Tracheal epithelial cell (primary cell): ENCODE measurements around the gene HAUS1. TPM values are rescaled to one million over a fixed set of nuclear protein-coding genes. Genes with fewer than 3 reads are reported as not detected.

ENCODE experiments used
- total RNA-seq: library from RNA; depleted of rRNA; stranded (reverse); fragments of >200 nt; gene quantifications from 2 replicates; pipeline ENCODE4 v1.2.1, GENCODE V29; 2014

HAUS1 gene, protein sequence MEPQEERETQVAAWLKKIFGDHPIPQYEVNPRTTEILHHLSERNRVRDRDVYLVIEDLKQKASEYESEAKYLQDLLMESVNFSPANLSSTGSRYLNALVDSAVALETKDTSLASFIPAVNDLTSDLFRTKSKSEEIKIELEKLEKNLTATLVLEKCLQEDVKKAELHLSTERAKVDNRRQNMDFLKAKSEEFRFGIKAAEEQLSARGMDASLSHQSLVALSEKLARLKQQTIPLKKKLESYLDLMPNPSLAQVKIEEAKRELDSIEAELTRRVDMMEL
- total RNA-seq = 27.1 and 37.4 TPM in 2 replicates

DNA sequence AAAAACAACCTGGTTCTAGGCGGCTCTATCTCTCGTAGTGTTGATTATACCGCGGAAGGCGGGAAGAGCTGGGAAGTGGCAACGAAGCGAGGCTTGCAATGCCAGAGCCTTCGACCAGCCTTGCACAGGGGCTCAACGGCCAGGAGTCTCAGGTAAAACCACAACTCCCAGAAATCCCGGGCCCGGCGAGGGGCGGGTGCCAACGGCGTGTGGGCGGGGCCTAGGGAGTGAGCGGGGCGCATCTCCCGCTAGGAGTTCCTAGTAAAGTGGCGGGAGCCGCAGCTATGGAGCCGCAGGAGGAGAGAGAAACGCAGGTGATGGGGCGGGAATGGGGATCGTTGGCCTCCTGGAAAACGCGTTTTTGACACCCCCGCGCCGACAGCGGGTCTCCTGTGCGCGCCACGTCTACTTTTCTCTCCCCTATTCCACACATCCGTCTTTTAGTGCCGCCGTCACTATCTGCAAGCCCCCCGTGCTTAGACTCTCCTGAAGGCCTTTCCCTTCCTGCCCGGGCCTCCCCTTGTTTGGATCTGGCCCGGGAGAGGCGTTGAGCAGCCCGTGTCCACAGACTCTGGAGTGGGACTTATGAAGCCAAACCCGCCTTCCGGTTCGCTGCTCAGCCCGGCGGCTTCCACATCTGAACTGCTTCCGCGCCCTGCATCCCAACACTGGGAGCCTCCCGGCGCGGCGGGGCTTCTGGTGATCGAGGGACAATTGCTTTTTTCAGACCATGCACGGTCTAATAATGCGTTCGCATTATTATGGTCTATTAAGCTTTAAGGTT lies at the start of gene HAUS1:
HAUS1 (plus strand) TSS at position 258 of the 784 bp plus-strand sequence; CDS start at position 285, 27 bp downstream.

DNA sequence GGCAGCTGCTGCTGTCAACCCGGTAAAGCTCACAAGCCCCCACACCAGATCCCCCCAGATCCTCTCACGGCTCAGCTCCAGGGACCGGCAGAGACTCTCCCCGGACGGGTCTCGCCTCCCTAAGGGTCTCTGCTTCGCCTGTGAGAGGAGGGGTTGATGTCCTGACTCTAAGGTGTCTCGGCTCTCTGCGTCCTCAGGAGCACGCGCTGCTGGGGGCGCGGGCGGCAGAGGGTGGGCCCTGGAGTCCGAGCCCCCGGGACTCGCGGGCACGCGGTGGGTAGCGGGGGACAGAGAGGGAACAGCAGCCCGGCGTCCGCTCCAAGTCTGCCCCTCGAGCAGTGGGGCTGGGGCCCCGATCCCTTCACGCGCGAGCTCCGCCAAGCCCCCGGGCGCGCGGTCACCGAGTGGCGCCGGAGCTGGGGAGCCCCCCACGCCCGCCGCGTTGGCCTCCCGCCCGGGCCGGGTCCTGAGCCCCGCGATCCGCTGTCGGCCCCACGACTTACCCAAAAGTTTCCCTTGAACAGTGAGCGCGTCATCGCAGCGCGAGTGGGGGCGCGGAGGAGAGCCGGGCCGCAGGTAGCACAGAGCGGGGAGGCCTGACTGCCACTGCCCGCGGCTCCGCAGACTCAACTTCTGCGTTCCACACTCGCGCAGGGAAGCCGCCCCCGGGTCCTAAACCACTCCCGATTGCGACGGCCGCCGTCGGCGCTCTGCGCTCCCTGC lies 32.4 kb upstream of the HAUS1 start, which contains the start of gene PSTPIP2:
PSTPIP2 (minus strand) TSS at position 608 of the 723 bp plus-strand sequence; CDS start at position 536, 72 bp downstream.

DNA sequence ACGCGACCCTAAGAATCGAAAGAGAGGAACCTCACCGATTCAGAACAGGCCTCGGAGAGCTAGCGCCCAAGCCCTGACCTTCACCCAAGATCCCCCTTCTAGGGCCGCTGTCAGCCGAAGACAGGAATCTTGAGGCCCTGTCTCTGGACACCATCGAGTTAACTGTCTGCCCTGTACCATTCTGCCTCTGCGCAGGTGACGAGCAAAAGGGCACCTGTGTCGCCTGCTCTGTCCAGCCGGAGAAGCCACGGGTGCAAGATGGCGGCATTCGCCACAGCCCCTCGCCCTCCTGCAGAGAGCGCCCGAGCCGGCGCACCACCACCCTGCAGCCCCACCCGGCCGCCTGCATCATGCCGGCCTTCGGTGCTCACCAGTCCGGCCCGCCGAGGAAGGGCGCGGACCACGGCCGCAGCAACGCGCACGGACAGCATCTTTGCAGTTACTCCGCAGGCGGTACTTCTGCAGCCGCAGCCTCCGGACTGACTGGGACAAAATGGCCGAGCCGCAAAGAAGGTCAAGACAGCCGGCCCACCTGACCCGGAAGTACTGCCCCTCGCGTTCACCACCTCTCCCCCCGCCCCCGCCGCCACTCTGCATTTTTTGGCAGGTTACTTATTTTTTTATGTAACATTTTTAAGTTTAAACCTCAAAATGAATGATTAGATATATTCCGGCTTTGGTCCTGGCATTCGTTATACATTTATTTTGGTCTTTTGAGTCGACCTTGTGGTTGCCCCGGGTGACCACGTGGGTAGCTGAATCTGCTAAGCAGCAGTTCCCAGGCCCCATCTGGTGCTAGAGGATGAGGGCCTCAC lies 6.2 kb upstream of the HAUS1 start, which contains the start of gene ATP5F1A:
ATP5F1A (minus strand) TSS at position 496 of the 815 bp plus-strand sequence; CDS start at position 431, 65 bp downstream.

Other genes starting within 250 kb of the HAUS1 start
- gene EPG5, start 137.1 kb upstream of the HAUS1 start, total RNA-seq = 13.3 and 13.6 TPM in 2 replicates
- gene PSTPIP2, start 32.1 kb upstream of the HAUS1 start, total RNA-seq = 8.9 and 14.5 TPM in 2 replicates
- 674 and 750 TPM in 2 replicates for gene ATP5F1A, start 6.1 kb upstream of the HAUS1 start, total RNA-seq